Measurements from ENCODE around the gene TCF7L2.

TCF7L2 gene

GRCh38 chr10:113139699-113140098 is 189.7 kb downstream of the TCF7L2 start:
- Histone ChIP-seq H3K4me3 (ENCODE audit: low read length) (no peak overlapping the region), H3K27ac (ENCODE audit: low read depth, low read length) (no peak overlapping the region), H3K9me2 (replicated peaks; ENCODE audit: control insufficient read depth, low read length) (no peaks in the 10 kb centered on the region), H3K9me3 (ENCODE audit: control insufficient read depth, insufficient read depth, low read length) (no peaks in the 10 kb centered on the region), H3K4me1 (ENCODE audit: control insufficient read depth, low read length) (no peaks in the 10 kb centered on the region), H3K79me2 (ENCODE audit: control insufficient read depth, low read length) (no peaks in the 10 kb centered on the region), H4K20me1 (ENCODE audit: control insufficient read depth, insufficient read depth, low read depth, low read length) (no peaks in the 10 kb centered on the region), H3K27me3 (ENCODE audit: control insufficient read depth, low read length) (no peaks in the 10 kb centered on the region), H3K4me2 (ENCODE audit: low read length) (no peak overlapping the region), H3K36me3 (ENCODE audit: control insufficient read depth, low read length) (no peaks in the 10 kb centered on the region), H3F3A (ENCODE audit: control insufficient read depth, insufficient read depth) (no peaks in the 10 kb centered on the region)
- TF ChIP-seq CTCF (IDR thresholded peaks at IDR 0.05; ENCODE audit: low read depth, low read length, poor library complexity, severe bottlenecking) (no peak), EZH2phosphoT487 (IDR thresholded peaks at IDR 0.05; ENCODE audit: borderline replicate concordance, low read length) (no peak)

GRCh38 chr10:113140143-113141011 is 190.3 kb downstream of the TCF7L2 start:
- H3K79me2 ChIP-seq (ENCODE audit: control insufficient read depth, low read length) = no peaks in the 10 kb centered on the region
- H3K36me3 ChIP-seq (ENCODE audit: control insufficient read depth, low read length) = no peaks in the 10 kb centered on the region
- H4K20me1 ChIP-seq (ENCODE audit: control insufficient read depth, insufficient read depth, low read depth, low read length) = no peaks in the 10 kb centered on the region

GRCh38 chr10:113142601-113143362 is 192.7 kb downstream of the TCF7L2 start:
- H3K36me3 ChIP-seq (ENCODE audit: control insufficient read depth, low read length) = no peaks in the 10 kb centered on the region
- H3K4me1 ChIP-seq (ENCODE audit: control insufficient read depth, low read length) = no peaks in the 10 kb centered on the region
- no peaks in the 10 kb centered on the region for H3K9me2 ChIP-seq (replicated peaks; ENCODE audit: control insufficient read depth, low read length)
- no peaks in the 10 kb centered on the region for H4K20me1 ChIP-seq (ENCODE audit: control insufficient read depth, insufficient read depth, low read depth, low read length)
- H3K79me2 ChIP-seq (ENCODE audit: control insufficient read depth, low read length) = no peaks in the 10 kb centered on the region
- no peak overlapping the region for H3K27ac ChIP-seq (ENCODE audit: low read depth, low read length)
- H3K4me2 ChIP-seq (ENCODE audit: low read length) = no peak overlapping the region
- H3K4me3 ChIP-seq (ENCODE audit: low read length) = no peak overlapping the region
- no peaks in the 10 kb centered on the region for H3K27me3 ChIP-seq (ENCODE audit: control insufficient read depth, low read length)
- no peaks in the 10 kb centered on the region for H3F3A ChIP-seq (ENCODE audit: control insufficient read depth, insufficient read depth)
- no peaks in the 10 kb centered on the region for H3K9me3 ChIP-seq (ENCODE audit: control insufficient read depth, insufficient read depth, low read length)
- TF ChIP-seq CTCF (IDR thresholded peaks at IDR 0.05; ENCODE audit: low read depth, low read length, poor library complexity, severe bottlenecking) (no peak), EZH2phosphoT487 (IDR thresholded peaks at IDR 0.05; ENCODE audit: borderline replicate concordance, low read length) (no peak)

More at GRCh38 chr10:113140143-113141011, 190.3 kb downstream of the TCF7L2 start:
- Histone ChIP-seq H3K4me2 (ENCODE audit: low read length) (no peak overlapping the region), H3K4me3 (ENCODE audit: low read length) (no peak overlapping the region), H3K27ac (ENCODE audit: low read depth, low read length) (no peak overlapping the region), H3K9me3 (ENCODE audit: control insufficient read depth, insufficient read depth, low read length) (no peaks in the 10 kb centered on the region), H3K9me2 (replicated peaks; ENCODE audit: control insufficient read depth, low read length) (no peaks in the 10 kb centered on the region), H3K4me1 (ENCODE audit: control insufficient read depth, low read length) (no peaks in the 10 kb centered on the region), H3K27me3 (ENCODE audit: control insufficient read depth, low read length) (no peaks in the 10 kb centered on the region), H3F3A (ENCODE audit: control insufficient read depth, insufficient read depth) (no peaks in the 10 kb centered on the region)
- TF ChIP-seq CTCF (IDR thresholded peaks at IDR 0.05; ENCODE audit: low read depth, low read length, poor library complexity, severe bottlenecking) (no peak), EZH2phosphoT487 (IDR thresholded peaks at IDR 0.05; ENCODE audit: borderline replicate concordance, low read length) (no peak)

Measured in DOHH2 (cell line).